K562 (cell line): ENCODE measurements around the gene MAML3. TPM values are rescaled to one million over a fixed set of nuclear protein-coding genes. Genes with fewer than 3 reads are reported as not detected.

Experiments
- ATAC-seq: fragments of 200-7000 bp; cut with Tn5 transposase; 3 replicates; pipeline ENCODE4 v1.9.1; 2020; ENCODE audit warnings: moderate library complexity
- BruUV-seq: library from RNA; stranded (reverse); fragments of 400-500 nt; replicated peaks from 2 replicates; lab custom pipeline; 2021; lab: Mats Ljungman, UMichigan
- CTCF ChIA-PET: fragments of 300-600 bp; formaldehyde crosslinking; extraction: SDS; loops from one replicate; lab custom pipeline; 2021; ENCODE audit warnings: low intra/inter-chr PET ratio; lab: Yijun Ruan, JAX
- POLR2A ChIA-PET: fragments of 300-600, 350-650 bp; sonication (Branson Sonifier 250); formaldehyde crosslinking; extraction: SDS; loops from one replicate; lab custom pipeline; 2021; ENCODE audit warnings: antibody characterized with exemption, inconsistent platforms; lab: Yijun Ruan, JAX
- DNase-seq, 4 experiments: peaks; one replicate each; pipeline versions ENCODE4 v3.0.0 to v3.0.0-alpha.2; 2011 to 2018; ENCODE audit warnings: low spot score in 3 of 4, mixed read lengths in 3 of 4; ENCODE audit errors: extremely low read depth in 1 of 4
- FAIRE-seq: peaks from 2 replicates; lab custom pipeline; 2011; peaks lifted over from hg19 to GRCh38; lab: Jason Lieb, UNC
- H2AFZ ChIP-seq: 2 replicates; pipeline ENCODE4 v1.6.0; 2011; ENCODE audit warnings: low read depth, low read length, control low read depth, inconsistent platforms
- H3K27ac ChIP-seq: fragments of 200-600 bp; 3 replicates; pipeline ENCODE4 v1.8.0; 2011; ENCODE audit warnings: low read depth, mild to moderate bottlenecking, control low read depth, inconsistent platforms, low read length, moderate library complexity, mixed read lengths; ENCODE audit errors: extremely low read depth
- H3K27me3 ChIP-seq, 2 experiments: fragments of 300-600 bp in 1 of 2; 2 replicates in 1 of 2; 3 replicates in 1 of 2; pipeline versions ENCODE4 v1.6.0 to v1.8.0; 2011; ENCODE audit warnings: inconsistent platforms in 2 of 2, low read length in 2 of 2, mild to moderate bottlenecking in 1 of 2, mixed read lengths in 1 of 2, moderate library complexity in 1 of 2; ENCODE audit not compliant: control insufficient read depth in 2 of 2, insufficient read depth in 2 of 2
- H3K36me3 ChIP-seq: fragments of 300-600 bp; 3 replicates; pipeline ENCODE4 v1.8.0; 2011; ENCODE audit warnings: mild to moderate bottlenecking, low read length, inconsistent platforms; ENCODE audit not compliant: control insufficient read depth, insufficient read depth
- H3K4me1 ChIP-seq, 2 experiments: fragments of 200-600 bp in 1 of 2; replicated peaks in 1 of 2; 2 replicates in 1 of 2; 3 replicates in 1 of 2; pipeline versions ENCODE4 v1.5.1 to v1.8.0; 2011; ENCODE audit warnings: inconsistent platforms in 2 of 2, low read length in 2 of 2, mild to moderate bottlenecking in 1 of 2, mixed read lengths in 1 of 2, moderate library complexity in 1 of 2; ENCODE audit not compliant: control insufficient read depth in 2 of 2, insufficient read depth in 2 of 2
- H3K4me2 ChIP-seq: 2 replicates; pipeline ENCODE4 v1.6.1; 2011; ENCODE audit warnings: low read length, control low read depth, inconsistent platforms, mixed read lengths; ENCODE audit not compliant: insufficient read depth
- H3K4me3 ChIP-seq: fragments of 200-600 bp; sonication (generic), shearing (Covaris generic); 2 replicates; pipeline ENCODE4 v1.5.1; 2016; ENCODE audit warnings: control low read depth, inconsistent platforms
- H3K79me2 ChIP-seq: fragments of 200-600 bp; 3 replicates; pipeline ENCODE4 v1.8.0; 2011; ENCODE audit warnings: low read length, inconsistent platforms; ENCODE audit not compliant: control insufficient read depth, insufficient read depth
- H3K9ac ChIP-seq, 2 experiments: 2 replicates each; pipeline versions ENCODE4 v1.6.0 to v1.6.1; 2011; ENCODE audit warnings: low read depth in 2 of 2, low read length in 2 of 2, control low read depth in 1 of 2, inconsistent platforms in 1 of 2, mild to moderate bottlenecking in 1 of 2, mixed read lengths in 1 of 2; ENCODE audit not compliant: insufficient read depth in 1 of 2
- H3K9me1 ChIP-seq: one replicate; pipeline ENCODE4 v1.6.0; 2011; ENCODE audit warnings: inconsistent platforms, mild to moderate bottlenecking, low read length, moderate library complexity; ENCODE audit not compliant: control insufficient read depth, insufficient read depth
- H3K9me3 ChIP-seq: replicated peaks from 2 replicates; pipeline ENCODE4 v1.5.1; 2011; ENCODE audit warnings: low read depth, low read length, inconsistent platforms; ENCODE audit not compliant: control insufficient read depth, insufficient read depth
- H4K20me1 ChIP-seq: replicated peaks from 2 replicates; pipeline ENCODE4 v1.6.1; 2011; ENCODE audit warnings: low read length, inconsistent platforms, mixed read lengths; ENCODE audit not compliant: control insufficient read depth, insufficient read depth
- ARID4B ChIP-seq: sonication (generic); formaldehyde crosslinking; IDR thresholded peaks from 2 replicates; pipeline ENCODE4 v1.8.0; 2022; ENCODE audit warnings: mild to moderate bottlenecking, missing genetic modification reagents
- ATF7 ChIP-seq: fragments of 450-650 bp; IDR thresholded peaks from 2 replicates; pipeline ENCODE4 v1.7.1; 2014; ENCODE audit warnings: mild to moderate bottlenecking, moderate library complexity
- EGR1 ChIP-seq: fragments of 450-650 bp; conservative IDR thresholded peaks from 2 replicates; pipeline ENCODE4 v1.6.1; 2017; ENCODE audit warnings: mild to moderate bottlenecking
- SIX5 ChIP-seq, 2 experiments: IDR thresholded peaks; 2 replicates each; pipeline ENCODE4 v1.6.1; 2011; ENCODE audit warnings: low read length in 2 of 2, borderline replicate concordance in 1 of 2, low read depth in 1 of 2, mild to moderate bottlenecking in 1 of 2, moderate library complexity in 1 of 2; ENCODE audit not compliant: insufficient read depth in 1 of 2
- SLC30A9 ChIP-seq: fragments of 250-450 bp; sonication (Bioruptor Pico); IDR thresholded peaks from 2 replicates; pipeline ENCODE4 v1.8.0; 2022; ENCODE audit warnings: mild to moderate bottlenecking, moderate library complexity
- SREBF1 ChIP-seq: fragments of 150-350 bp; IDR thresholded peaks from 2 replicates; pipeline ENCODE4 v1.6.1; 2014; ENCODE audit warnings: antibody characterized with exemption, low read depth, low read length, borderline replicate concordance
- THRAP3 ChIP-seq: fragments of 450-650 bp; IDR thresholded peaks from 2 replicates; pipeline ENCODE4 v1.6.1; 2016; ENCODE audit warnings: mild to moderate bottlenecking, inconsistent platforms, borderline replicate concordance
- U2AF2 ChIP-seq: fragments of 200-400 bp; formaldehyde crosslinking; optimal IDR thresholded peaks from 2 replicates; pipeline ENCODE3; 2017; ENCODE audit warnings: low read depth, mild to moderate bottlenecking, low read length
- ZNF12 ChIP-seq: sonication (generic); formaldehyde crosslinking; IDR thresholded peaks from 2 replicates; pipeline ENCODE4 v1.4.0; 2020; ENCODE audit warnings: mild to moderate bottlenecking, missing genetic modification reagents
- WGBS: fragments of 100-300 bp; shearing (Covaris generic); methylation state at CpG from one replicate; pipeline ENCODE4 v1.1.6; 2016; ENCODE audit warnings: low coverage, mixed read lengths; ENCODE audit not compliant: insufficient coverage; ENCODE audit errors: missing lambda C conversion rate; 5-methylcytosine and 5-hydroxymethylcytosine counted together
- in situ Hi-C: fragments of 300-500 bp; cut with MboI; formaldehyde crosslinking; loops from 4 replicates; pipeline ENCODE4 v1.15.0; 2018; ENCODE audit warnings: inconsistent platforms, mixed read lengths
- intact Hi-C: fragments of 100-400 bp; cut with micrococcal nuclease; formaldehyde crosslinking; loops from 2 replicates; pipeline ENCODE4 v1.14.2; 2022
- polyA plus RNA-seq, 8 experiments: library from polyadenylated mRNA; depleted of rRNA in 4 of 8; stranded (reverse) in 5 of 8; unstranded in 3 of 8; fragments of >200 nt; fragmentation: Nextera tagmentation in 2 of 8; fragmentation: Illumina TruSeq in 1 of 8; extraction: Ambion mirVana in 2 of 8; extraction: Trizol in 1 of 8; gene quantifications; 2 replicates each; pipeline versions ENCODE4 v1.2.1 to v1.2.3, GENCODE V29; 2011 to 2014; ENCODE audit warnings: inconsistent platforms in 1 of 8, missing spikeins in 1 of 8
- total RNA-seq, 7 experiments: library from RNA; depleted of rRNA in 6 of 7; stranded (reverse); fragments of >200 nt in 6 of 7; fragmentation: Illumina TruSeq in 2 of 7; extraction: Trizol in 2 of 7; gene quantifications; 2 replicates each; pipeline versions ENCODE4 v1.2.1 to v1.2.3, GENCODE V29; 2011 to 2021; ENCODE audit warnings: low replicate concordance in 1 of 7
- TF ChIP-seq, protein P1 (sequence below): fragments of 150-350 bp; IDR thresholded peaks from 2 replicates; pipeline ENCODE4 v1.6.1; 2014; ENCODE audit warnings: low read depth, mild to moderate bottlenecking, low read length, borderline replicate concordance

The MAML3 gene
- total and polyA plus RNA-seq, 9 of the 15 experiments (the other 6 are each of a cell fraction or from before 2014, with no cell fraction given) = 0.01 to 0.55 (median 0.25) TPM

GRCh38 chr4:140137671-140138070 lies 16.3 kb downstream of the MAML3 start:
- H3K9ac ChIP-seq = no peak overlapping the region
- H3K27ac ChIP-seq = no peak overlapping the region
- H3K4me1 ChIP-seq = no peaks in the 10 kb centered on the region
- no peaks in the 10 kb centered on the region for H4K20me1 ChIP-seq
- 0% methylated on average over 3 of the region's 3 CpGs for WGBS
- peaks cover 3 to 4% of the 10 kb centered on the region in 2 experiments; a peak in 1 of 5 replicates for H3K27me3 ChIP-seq
- no peaks in the 10 kb centered on the region for H3K9me1 ChIP-seq
- FAIRE-seq (no peak), ATAC-seq (no peak), DNase-seq (no peak)
- CTCF ChIA-PET = no interaction called here
- intact Hi-C loops (no loop called here), in situ Hi-C loops (no loop called here)
- H2AFZ ChIP-seq = no peak overlapping the region
- no peaks in the 10 kb centered on the region for H3K79me2 ChIP-seq
- H3K4me3 ChIP-seq = no peak overlapping the region
- no peaks in the 10 kb centered on the region for H3K9me3 ChIP-seq
- POLR2A ChIA-PET = no interaction called here
- no peak overlapping the region for H3K4me2 ChIP-seq
- no TSS peak for BruUV-seq
- H3K36me3 ChIP-seq = no peaks in the 10 kb centered on the region
- TF ChIP-seq ARID4B (CRISPR knock-in tag) (no peak), ZNF12 (CRISPR knock-in tag) (no peak), EGR1 (no peak), ATF7 (no peak), SREBF1 (no peak), U2AF2 (no peak), THRAP3 (no peak), SLC30A9 (CRISPR knock-in tag) (no peak), SIX5 (IDR thresholded peaks at IDR 0.05; ENCODE audit: borderline replicate concordance in 1 of 2, insufficient read depth in 1 of 2, low read depth in 1 of 2, low read length in 2 of 2) (no peak)
- TF ChIP-seq, protein P1, sequence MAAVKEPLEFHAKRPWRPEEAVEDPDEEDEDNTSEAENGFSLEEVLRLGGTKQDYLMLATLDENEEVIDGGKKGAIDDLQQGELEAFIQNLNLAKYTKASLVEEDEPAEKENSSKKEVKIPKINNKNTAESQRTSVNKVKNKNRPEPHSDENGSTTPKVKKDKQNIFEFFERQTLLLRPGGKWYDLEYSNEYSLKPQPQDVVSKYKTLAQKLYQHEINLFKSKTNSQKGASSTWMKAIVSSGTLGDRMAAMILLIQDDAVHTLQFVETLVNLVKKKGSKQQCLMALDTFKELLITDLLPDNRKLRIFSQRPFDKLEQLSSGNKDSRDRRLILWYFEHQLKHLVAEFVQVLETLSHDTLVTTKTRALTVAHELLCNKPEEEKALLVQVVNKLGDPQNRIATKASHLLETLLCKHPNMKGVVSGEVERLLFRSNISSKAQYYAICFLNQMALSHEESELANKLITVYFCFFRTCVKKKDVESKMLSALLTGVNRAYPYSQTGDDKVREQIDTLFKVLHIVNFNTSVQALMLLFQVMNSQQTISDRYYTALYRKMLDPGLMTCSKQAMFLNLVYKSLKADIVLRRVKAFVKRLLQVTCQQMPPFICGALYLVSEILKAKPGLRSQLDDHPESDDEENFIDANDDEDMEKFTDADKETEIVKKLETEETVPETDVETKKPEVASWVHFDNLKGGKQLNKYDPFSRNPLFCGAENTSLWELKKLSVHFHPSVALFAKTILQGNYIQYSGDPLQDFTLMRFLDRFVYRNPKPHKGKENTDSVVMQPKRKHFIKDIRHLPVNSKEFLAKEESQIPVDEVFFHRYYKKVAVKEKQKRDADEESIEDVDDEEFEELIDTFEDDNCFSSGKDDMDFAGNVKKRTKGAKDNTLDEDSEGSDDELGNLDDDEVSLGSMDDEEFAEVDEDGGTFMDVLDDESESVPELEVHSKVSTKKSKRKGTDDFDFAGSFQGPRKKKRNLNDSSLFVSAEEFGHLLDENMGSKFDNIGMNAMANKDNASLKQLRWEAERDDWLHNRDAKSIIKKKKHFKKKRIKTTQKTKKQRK = no peak
